SU-DHL-6 (cell line): ENCODE measurements around the gene CNTNAP4.

Experiments
- CTCF ChIP-seq: fragments of 200-600 bp; sonication (generic); IDR thresholded peaks from one replicate; pipeline ENCODE4 v1.5.1; 2017; ENCODE audit warnings: antibody characterized with exemption, mild to moderate bottlenecking, low read length, moderate library complexity; ENCODE audit not compliant: insufficient read depth, poor library complexity, severe bottlenecking
- EZH2phosphoT487 ChIP-seq: fragments of 200-600 bp; sonication (generic), shearing (Covaris generic); conservative IDR thresholded peaks from 2 replicates; pipeline ENCODE4 v1.6.1; 2018; ENCODE audit warnings: mild to moderate bottlenecking, antibody characterized with exemption, low read length, moderate library complexity, mixed read lengths

GRCh38 chr16:76235025-76235424, 42.2 kb upstream of the CNTNAP4 start:
- TF ChIP-seq EZH2phosphoT487 = no peak
- TF ChIP-seq CTCF = no peak
